Spleen (tissue), 11 donors: Measurements from ENCODE around the gene TIMP2. TPM values are rescaled to one million over a fixed set of nuclear protein-coding genes. Genes with fewer than 3 reads are reported as not detected.
A peak's percentile ranks its signal among the peaks of the same experiment; 100 is the strongest.

Source experiments
- DNase-seq: peaks from one replicate; pipeline ENCODE4 v3.0.0-alpha.2; 2020
- H3K27ac ChIP-seq, 8 donors: fragments of 200-600 bp; sonication (generic) in 7 of 8; 1 replicate in 4 of 8; 2 replicates in 4 of 8; pipeline versions ENCODE4 v1.5.0 to v1.8.0; 2016 to 2021; ENCODE audit warnings: inconsistent platforms in 4 of 8, mild to moderate bottlenecking in 4 of 8, moderate library complexity in 1 of 8
- H3K27me3 ChIP-seq, 7 donors: fragments of 200-600 bp; sonication (generic) in 6 of 7; replicated peaks in 1 of 7; 1 replicate in 4 of 7; 2 replicates in 3 of 7; pipeline versions ENCODE4 v1.5.0 to v1.8.0; 2016 to 2021; ENCODE audit warnings: inconsistent platforms in 3 of 7, mild to moderate bottlenecking in 1 of 7
- H3K36me3 ChIP-seq, 6 donors: fragments of 200-600 bp; sonication (generic) in 5 of 6; 1 replicate in 4 of 6; 2 replicates in 2 of 6; pipeline versions ENCODE4 v1.5.0 to v1.8.0; 2016 to 2021; ENCODE audit warnings: inconsistent platforms in 2 of 6
- H3K4me1 ChIP-seq, 6 donors: fragments of 200-600 bp; sonication (generic) in 5 of 6; 1 replicate in 3 of 6; 2 replicates in 3 of 6; pipeline versions ENCODE4 v1.5.0 to v1.8.0; 2016 to 2021; ENCODE audit warnings: inconsistent platforms in 3 of 6
- H3K4me3 ChIP-seq, 8 donors: fragments of 200-600 bp; sonication (generic) in 7 of 8; 1 replicate in 4 of 8; 2 replicates in 4 of 8; pipeline versions ENCODE4 v1.5.0 to v1.8.0; 2016 to 2021; ENCODE audit warnings: inconsistent platforms in 4 of 8, mild to moderate bottlenecking in 4 of 8, moderate library complexity in 2 of 8
- H3K9me3 ChIP-seq, 8 donors: fragments of 200-600 bp; sonication (generic) in 7 of 8; 1 replicate in 4 of 8; 2 replicates in 4 of 8; pipeline versions ENCODE4 v1.5.0 to v1.8.0; 2016 to 2021; ENCODE audit warnings: inconsistent platforms in 4 of 8
- CTCF ChIP-seq, 11 experiments: fragments of 200-600 bp in 7 of 11; fragments of 450-650 bp in 4 of 11; sonication (generic) in 4 of 11; IDR thresholded peaks in 8 of 11; conservative IDR thresholded peaks in 3 of 11; 1 replicate in 7 of 11; 2 replicates in 4 of 11; pipeline versions ENCODE4 v1.4.0 to v1.8.0; 2016 to 2021; ENCODE audit warnings: antibody characterized with exemption in 11 of 11, inconsistent platforms in 4 of 11, mild to moderate bottlenecking in 1 of 11
- POLR2A ChIP-seq, 3 donors: fragments of 450-650 bp; IDR thresholded peaks; one replicate each; pipeline ENCODE4 v1.5.1; 2017; ENCODE audit warnings: antibody characterized with exemption in 3 of 3, mild to moderate bottlenecking in 1 of 3
- POLR2AphosphoS5 ChIP-seq, 3 donors: sonication (generic); formaldehyde crosslinking; IDR thresholded peaks; one replicate each; pipeline ENCODE4 v1.5.1; 2017; ENCODE audit warnings: antibody characterized with exemption in 3 of 3
- WGBS, 5 donors: extraction: QIAGEN DNeasy Blood & Tissue Kit in 3 of 5; methylation state at CpG; one replicate each; pipeline versions ENCODE4 v1.1.5 to v1.1.7; 2013 to 2018; 5-methylcytosine and 5-hydroxymethylcytosine counted together
- intact Hi-C: fragments of 100-400 bp; cut with DNase I; formaldehyde crosslinking; loops from one replicate; pipeline ENCODE4 v1.15.0; 2023; ENCODE audit warnings: low total_unique reads
- polyA plus RNA-seq, 3 donors: library from polyadenylated mRNA; stranded (reverse); fragments of 200-250 nt; gene quantifications; one replicate each; pipeline ENCODE4 v1.2.1, GENCODE V29; 2013
- total RNA-seq, 7 donors: library from RNA; depleted of rRNA in 3 of 7; stranded (reverse); fragments of >200 nt in 3 of 7; fragmentation: NEBNext Ultra II Directional in 4 of 7; extraction: Animal tissue kit (Norgen Biotek cat#: 25700) in 4 of 7; gene quantifications; one replicate each; pipeline versions ENCODE4 v1.1.0 to v1.2.1, GENCODE V29; 2016 to 2021
- donor health status: healthy with polysubstance abuse.
- donor health status: DM: no; HTN: no; CAD: no; lungs with moderate emphysema.
- donor health status: DM: no; HTN: no; CAD: no.
- donor health status: Bipolar disorder and iron deficiency.
- donor health status: healthy.
- donor health status: DM: no; HTN: no; CAD: no.
- donor health status: DM: yes; HTN: yes; CAD: no.

The TIMP2 gene
- total and polyA plus RNA-seq, 10 donors, result 16.3 to 333 (median 181) TPM

DNA sequence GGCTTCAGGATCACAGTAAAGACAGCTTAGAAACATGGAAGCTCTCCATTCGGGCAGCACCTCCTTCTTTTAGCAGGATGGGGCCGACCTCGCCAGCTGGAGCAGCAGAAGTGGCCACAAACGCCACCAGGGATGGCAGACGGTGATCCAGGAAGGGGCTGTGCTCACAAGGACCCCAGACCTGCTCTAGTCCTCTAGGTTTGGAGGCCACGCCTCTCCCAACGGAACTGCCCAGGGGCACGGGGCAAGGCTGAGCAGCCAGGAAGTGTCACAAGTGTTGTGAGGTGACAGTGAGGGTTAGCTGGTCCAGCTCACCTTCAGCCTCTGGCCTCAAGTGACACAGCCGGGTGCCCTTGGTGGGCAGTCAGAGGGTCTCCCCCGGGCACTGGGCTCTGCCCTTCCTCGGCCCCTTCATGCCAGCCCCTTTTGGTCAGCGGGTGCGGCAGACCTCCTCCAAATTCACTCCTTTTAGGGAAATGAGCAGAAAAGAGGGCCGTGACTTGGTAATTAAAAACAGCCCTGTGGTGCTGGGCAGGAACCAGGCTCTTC, 42.6 kb downstream of the TIMP2 start:
- Histone ChIP-seq H3K4me1 (peaks cover 46 to 99% (median 86%) of the 10 kb centered on the region in 6 donors), H3K4me3 (peak overlapping the region in 4 of 8 donors; percentile 10 to 58 (median 13)), H3K27me3 (peaks cover 0 to 23% (median 0%) of the 10 kb centered on the region in 7 donors), H3K9me3 (no peaks in the 10 kb centered on the region), H3K27ac (peak overlapping the region; percentile 78 to 97 (median 94)), H3K36me3 (peaks cover 0 to 18% (median 0%) of the 10 kb centered on the region in 6 donors)
- TF ChIP-seq POLR2A (IDR thresholded peaks at IDR 0.05) (no peak), CTCF (IDR thresholded peaks at IDR 0.05 in 8 of 11, conservative IDR thresholded peaks at IDR 0.05 in 3 of 11) (no peak), POLR2AphosphoS5 (IDR thresholded peaks at IDR 0.05) (peak; percentile 62 to 79 (median 76))
- intact Hi-C loops, result no loop called here
- DNase-seq, result peak; percentile 93
- WGBS, 5 donors, result 12 to 33% (median 19%) methylated on average over 6 to 14 of the region's 14 CpGs

GRCh38 chr17:78879635-78880186, 45.5 kb downstream of the TIMP2 start:
- intact Hi-C loops, result loop anchor here (10.0 kb wide), 1 partner anchor 45 kb away; the partner anchor contains the start of gene TIMP2

GRCh38 chr17:78878871-78879527, 46.2 kb downstream of the TIMP2 start:
- Histone ChIP-seq H3K9me3 (no peaks in the 10 kb centered on the region), H3K27ac (peak overlapping the region; percentile 77 to 97 (median 93)), H3K36me3 (peaks cover 0 to 15% (median 0%) of the 10 kb centered on the region in 6 donors), H3K4me3 (peak overlapping the region in 2 of 8 donors; percentile 23 to 48), H3K27me3 (peaks cover 0 to 17% (median 0%) of the 10 kb centered on the region in 7 donors), H3K4me1 (peaks cover 48 to 99% (median 72%) of the 10 kb centered on the region in 6 donors)
- TF ChIP-seq CTCF (IDR thresholded peaks at IDR 0.05 in 8 of 11, conservative IDR thresholded peaks at IDR 0.05 in 3 of 11) (no peak), POLR2A (IDR thresholded peaks at IDR 0.05) (no peak), POLR2AphosphoS5 (IDR thresholded peaks at IDR 0.05) (no peak)
- DNase-seq, result no peak
- 78 to 86% (median 82%) methylated on average over 14 of the region's 14 CpGs for WGBS, 5 donors
- intact Hi-C loops, result loop anchor here (10.0 kb wide), 1 partner anchor 46 kb away; the partner anchor contains the start of gene TIMP2

More at GRCh38 chr17:78879635-78880186, 45.5 kb downstream of the TIMP2 start:
- no peaks in the 10 kb centered on the region for H3K9me3 ChIP-seq
- 12 to 35% (median 17%) methylated on average over 24 to 28 of the region's 28 CpGs for WGBS, 5 donors
- peaks cover 0 to 13% (median 0%) of the 10 kb centered on the region in 6 donors for H3K36me3 ChIP-seq
- peak; percentile 87 for DNase-seq
- peak overlapping the region; percentile 77 to 97 (median 93) for H3K27ac ChIP-seq
- TF ChIP-seq CTCF (IDR thresholded peaks at IDR 0.05 in 8 of 11, conservative IDR thresholded peaks at IDR 0.05 in 3 of 11), result peak in 5 of 11 experiments; percentile 17 to 29 (median 21)
- TF ChIP-seq POLR2A (IDR thresholded peaks at IDR 0.05), result no peak
- peak; percentile 74 to 81 (median 77) for TF ChIP-seq POLR2AphosphoS5 (IDR thresholded peaks at IDR 0.05)
- H3K4me1 ChIP-seq, result peaks cover 55 to 99% (median 79%) of the 10 kb centered on the region in 6 donors
- peaks cover 0 to 23% (median 0%) of the 10 kb centered on the region in 7 donors for H3K27me3 ChIP-seq
- peak overlapping the region in 3 of 8 donors; percentile 9 to 48 (median 23) for H3K4me3 ChIP-seq
